C4-2B (cell line): Measurements from ENCODE around the gene GFRAL.

Source experiments
- H3K27ac ChIP-seq: fragments of 450-650 bp; 2 replicates; pipeline ENCODE4 v1.5.1; 2017
- ZFX ChIP-seq: fragments of 450-650 bp; IDR thresholded peaks from 2 replicates; pipeline ENCODE4 v1.6.1; 2017
- TF ChIP-seq, protein P1 (sequence below): fragments of 450-650 bp; conservative IDR thresholded peaks from 2 replicates; pipeline ENCODE4 v1.5.1; 2017; ENCODE audit warnings: mild to moderate bottlenecking

The GFRAL gene

DNA sequence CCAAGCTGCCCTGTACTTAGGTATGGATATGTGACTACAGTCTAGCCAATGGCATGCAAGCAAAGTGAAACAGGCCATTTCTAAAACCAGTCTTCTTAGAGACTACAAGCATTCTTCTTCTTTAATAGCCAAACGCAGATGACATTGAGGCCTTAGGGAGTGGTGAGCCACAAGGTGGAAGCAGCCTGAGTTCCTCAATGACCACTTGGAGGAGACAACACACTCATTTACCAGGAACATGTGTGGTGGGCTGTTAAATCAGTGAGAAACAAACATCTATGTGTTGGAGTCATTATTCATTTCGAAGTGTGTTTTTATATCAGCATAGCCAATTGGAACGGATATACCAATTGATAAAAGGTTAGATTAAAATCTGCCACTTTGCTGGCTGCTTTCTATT is 122.0 kb downstream of the GFRAL start:
- no peak overlapping the region for H3K27ac ChIP-seq
- no peak for TF ChIP-seq ZFX
- TF ChIP-seq, protein P1, sequence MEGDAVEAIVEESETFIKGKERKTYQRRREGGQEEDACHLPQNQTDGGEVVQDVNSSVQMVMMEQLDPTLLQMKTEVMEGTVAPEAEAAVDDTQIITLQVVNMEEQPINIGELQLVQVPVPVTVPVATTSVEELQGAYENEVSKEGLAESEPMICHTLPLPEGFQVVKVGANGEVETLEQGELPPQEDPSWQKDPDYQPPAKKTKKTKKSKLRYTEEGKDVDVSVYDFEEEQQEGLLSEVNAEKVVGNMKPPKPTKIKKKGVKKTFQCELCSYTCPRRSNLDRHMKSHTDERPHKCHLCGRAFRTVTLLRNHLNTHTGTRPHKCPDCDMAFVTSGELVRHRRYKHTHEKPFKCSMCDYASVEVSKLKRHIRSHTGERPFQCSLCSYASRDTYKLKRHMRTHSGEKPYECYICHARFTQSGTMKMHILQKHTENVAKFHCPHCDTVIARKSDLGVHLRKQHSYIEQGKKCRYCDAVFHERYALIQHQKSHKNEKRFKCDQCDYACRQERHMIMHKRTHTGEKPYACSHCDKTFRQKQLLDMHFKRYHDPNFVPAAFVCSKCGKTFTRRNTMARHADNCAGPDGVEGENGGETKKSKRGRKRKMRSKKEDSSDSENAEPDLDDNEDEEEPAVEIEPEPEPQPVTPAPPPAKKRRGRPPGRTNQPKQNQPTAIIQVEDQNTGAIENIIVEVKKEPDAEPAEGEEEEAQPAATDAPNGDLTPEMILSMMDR: peak; percentile 52

DNA sequence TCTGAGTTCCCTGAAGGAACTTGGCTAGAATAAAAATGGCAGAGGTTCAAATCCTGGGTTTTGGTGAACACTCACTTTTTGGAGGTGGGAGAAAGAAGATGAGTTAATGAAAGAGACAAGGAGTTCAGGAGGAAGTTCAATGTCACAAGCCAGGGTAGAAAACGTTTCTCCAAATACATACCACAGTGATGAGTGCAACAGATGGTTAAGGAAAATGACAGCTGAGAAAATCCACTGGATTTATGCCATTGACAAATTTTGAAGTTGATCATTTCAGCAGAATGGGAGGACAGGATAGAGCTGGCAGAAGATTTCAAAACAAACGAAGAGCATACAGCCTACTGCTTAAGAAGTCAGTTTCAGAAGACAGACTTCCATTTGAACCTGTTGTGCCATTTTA is 122.7 kb downstream of the GFRAL start:
- H3K27ac ChIP-seq: no peak overlapping the region
- TF ChIP-seq, protein P1: no peak
- TF ChIP-seq ZFX: no peak
